IPS DF 4.7 (cell line): ENCODE data around the gene RBL2.
"Not testable (repeated sequence)": the region's sequence is repeated elsewhere in the genome, so short reads cannot be mapped to it uniquely, and the experiment has no call there.

Experiments
- DNase-seq: peaks from one replicate; pipeline ENCODE4 v3.0.0-alpha.2; 2013; ENCODE audit warnings: low spot score; ENCODE audit errors: extremely low read depth

Gene RBL2

GRCh38 chr16:53503991-53504663 lies 69.9 kb downstream of the RBL2 start:
- no peak for DNase-seq

DNA sequence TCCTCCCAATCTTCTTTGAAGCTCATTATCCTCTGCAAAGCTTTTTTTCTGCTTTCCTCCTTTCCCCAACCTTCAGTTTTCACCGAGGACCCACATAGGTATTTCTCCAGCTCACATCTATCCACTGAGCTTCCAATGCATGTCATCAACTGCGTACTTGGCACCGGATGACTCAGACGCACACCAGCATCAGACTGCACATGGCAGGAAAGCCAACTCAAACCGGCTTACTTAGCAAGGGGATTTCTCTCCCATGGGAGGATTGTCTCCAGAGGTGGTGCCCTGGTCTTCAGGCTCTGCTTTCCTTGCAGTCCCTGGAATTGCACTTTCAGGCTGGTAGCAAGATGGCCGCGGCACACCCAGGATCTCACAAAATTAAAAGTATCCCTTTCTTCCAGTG lies 70.4 kb downstream of the RBL2 start:
- DNase-seq = no peak

GRCh38 chr16:53506254-53506653 lies 72.0 kb downstream of the RBL2 start:
- no peak for DNase-seq

GRCh38 chr16:53507464-53508179 lies 73.4 kb downstream of the RBL2 start:
- DNase-seq = no peak

GRCh38 chr16:53509906-53510703 lies 75.8 kb downstream of the RBL2 start:
- no peak for DNase-seq

DNA sequence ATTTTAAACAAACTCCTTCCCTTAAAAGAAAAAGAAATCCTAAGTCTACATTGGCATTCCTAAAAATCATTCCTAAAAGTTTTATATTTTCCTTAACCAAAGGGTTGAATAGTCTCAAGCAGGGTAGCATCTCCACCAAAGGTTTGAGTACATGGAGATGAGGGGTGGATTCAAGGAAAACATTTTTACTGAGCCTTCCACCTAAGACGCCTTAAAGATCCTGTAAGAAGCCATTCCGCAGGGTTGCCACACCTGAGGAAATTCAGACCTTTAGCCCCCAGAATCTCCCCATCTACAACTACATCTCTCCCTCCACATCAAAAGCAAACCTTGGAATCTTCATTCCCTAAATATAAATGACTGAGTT lies 76.4 kb downstream of the RBL2 start:
- no peak for DNase-seq

DNA sequence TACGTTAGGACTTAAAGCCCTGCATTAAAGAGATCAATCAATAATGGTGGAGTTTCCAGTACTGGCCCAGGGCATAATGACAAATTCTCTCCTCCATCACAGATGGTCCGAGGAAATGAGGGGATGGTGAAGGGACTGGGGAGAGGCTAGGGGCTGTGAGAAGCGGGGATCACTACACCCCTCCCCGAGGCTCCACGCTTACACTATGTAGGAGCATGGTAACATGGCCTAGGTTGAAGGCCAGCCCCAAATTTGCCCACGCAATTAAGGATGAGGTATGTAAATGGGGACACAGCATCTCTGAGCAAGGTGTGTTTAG lies 76.8 kb downstream of the RBL2 start:
- DNase-seq = no peak

GRCh38 chr16:53511403-53512280 lies 77.4 kb downstream of the RBL2 start:
- DNase-seq = no peak

DNA sequence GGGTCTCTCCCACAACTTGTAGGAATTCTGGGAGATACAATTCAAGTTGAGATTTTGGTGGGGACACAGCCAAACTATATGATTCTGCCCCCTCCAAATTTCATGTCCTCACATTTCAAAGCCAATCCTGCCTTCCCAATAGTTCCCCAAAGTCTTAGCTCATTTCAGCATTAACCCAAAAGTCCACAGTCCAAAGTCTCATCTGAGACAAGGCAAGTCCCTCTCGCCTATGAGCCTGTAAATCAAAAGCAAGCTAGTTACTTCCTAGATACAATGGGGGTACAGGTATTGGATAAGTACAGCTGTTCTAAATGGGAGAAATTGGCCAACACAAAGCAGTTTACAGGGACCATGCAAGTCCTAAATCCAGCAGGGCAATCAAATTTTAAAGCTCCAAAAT lies 78.5 kb downstream of the RBL2 start:
- not testable (repeated sequence) for DNase-seq

- no peak for DNase-seq
Observed at GRCh38 chr16:53515259-53515658, 81.0 kb downstream of the RBL2 start.

GRCh38 chr16:53515811-53516210 lies 81.5 kb downstream of the RBL2 start:
- no peak for DNase-seq

DNA sequence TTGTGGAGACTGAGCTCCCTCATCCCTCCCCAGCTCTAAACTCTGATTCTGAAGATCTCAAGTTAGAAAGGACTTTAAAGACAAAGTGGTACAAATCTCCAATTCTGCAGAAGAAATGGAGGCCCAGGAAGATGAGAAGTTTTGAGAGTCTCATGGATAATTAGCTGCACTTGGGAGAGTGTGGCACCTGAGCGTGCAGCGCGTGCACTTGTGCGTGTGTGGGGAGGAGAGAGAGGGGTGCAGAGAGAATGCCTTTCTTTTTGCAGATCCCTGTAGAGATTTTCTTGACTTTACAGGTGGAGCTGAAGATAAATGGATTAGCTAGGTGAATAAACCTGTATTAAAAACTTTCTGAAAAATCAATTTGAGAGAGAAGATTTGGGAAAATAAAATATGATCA lies 83.6 kb downstream of the RBL2 start:
- no peak for DNase-seq

GRCh38 chr16:53518550-53519416 lies 84.5 kb downstream of the RBL2 start:
- DNase-seq = no peak

GRCh38 chr16:53519417-53520091 lies 85.3 kb downstream of the RBL2 start:
- DNase-seq = no peak

DNA sequence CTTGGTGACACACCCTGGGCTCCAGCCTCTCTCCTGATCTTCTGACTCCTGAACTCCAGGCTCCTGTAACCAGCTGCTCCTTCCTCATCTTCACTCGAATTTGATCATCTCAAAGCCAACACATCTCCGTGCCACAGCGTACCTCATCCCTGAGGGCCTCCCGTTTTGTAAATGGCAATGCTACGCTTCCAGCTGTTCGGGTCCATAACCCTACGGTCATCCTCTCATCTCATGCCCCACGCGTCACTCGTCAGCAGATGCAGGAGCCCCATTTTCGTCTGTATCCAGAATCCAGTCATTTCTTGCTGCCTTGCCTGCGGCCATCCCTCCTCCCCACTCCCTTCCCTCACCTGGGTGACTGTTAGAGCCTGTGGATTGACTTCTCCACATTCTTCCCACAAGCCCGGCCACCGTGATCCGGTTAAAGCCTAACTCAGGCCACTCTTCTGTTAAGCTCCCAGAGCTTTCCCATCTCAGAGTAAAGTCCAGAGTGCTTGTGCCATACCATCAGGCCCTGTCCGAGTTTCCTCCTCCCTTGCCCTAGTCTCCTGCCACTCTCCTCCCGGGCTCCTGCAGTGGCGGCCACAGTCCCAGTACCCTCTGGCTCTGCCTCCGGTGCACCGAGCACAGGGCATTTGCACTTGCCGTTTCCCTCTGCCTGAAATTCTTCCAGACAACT lies 89.0 kb downstream of the RBL2 start:
- DNase-seq = no peak

DNA sequence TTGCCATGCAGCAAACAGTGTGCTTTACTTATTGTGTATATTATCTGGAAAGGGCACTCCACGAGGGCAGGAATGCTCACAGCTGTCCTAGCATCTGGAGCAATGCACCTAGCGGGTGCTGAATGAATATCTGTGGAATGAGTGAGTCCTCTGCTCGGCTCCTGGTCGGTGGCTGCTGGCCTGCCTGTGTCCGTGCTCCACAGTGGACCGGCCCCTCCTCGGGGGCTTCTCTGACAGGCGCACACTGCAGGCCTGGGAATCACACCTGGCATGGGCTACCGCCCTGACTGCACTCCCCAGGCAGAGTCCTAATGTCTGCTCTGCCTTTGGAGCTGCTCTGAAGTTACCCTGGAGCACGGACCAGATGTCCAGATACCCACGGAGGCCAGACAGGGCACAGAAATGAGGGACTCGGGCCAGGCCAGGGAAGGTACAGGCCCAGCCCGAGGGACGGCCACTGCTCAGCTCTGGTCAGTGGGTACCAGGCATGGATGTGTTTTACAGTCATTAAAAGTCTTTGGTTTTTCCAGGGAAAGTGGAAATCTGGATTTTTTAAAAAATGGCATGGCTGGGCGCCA lies 89.8 kb downstream of the RBL2 start:
- DNase-seq = no peak

- DNase-seq = no peak
Observed at GRCh38 chr16:53528797-53529196, 94.5 kb downstream of the RBL2 start.

GRCh38 chr16:53529513-53529912 lies 95.2 kb downstream of the RBL2 start:
- DNase-seq = no peak

- DNase-seq = no peak
Observed at GRCh38 chr16:53530046-53530445, 95.8 kb downstream of the RBL2 start.
